Measurements from ENCODE around the gene NDUFS2. TPM values are rescaled to one million over a fixed set of nuclear protein-coding genes. Genes with fewer than 3 reads are reported as not detected.

NDUFS2 gene
- total RNA-seq, 2 experiments from 2014 or later = 62.9 to 72.1 TPM

DNA sequence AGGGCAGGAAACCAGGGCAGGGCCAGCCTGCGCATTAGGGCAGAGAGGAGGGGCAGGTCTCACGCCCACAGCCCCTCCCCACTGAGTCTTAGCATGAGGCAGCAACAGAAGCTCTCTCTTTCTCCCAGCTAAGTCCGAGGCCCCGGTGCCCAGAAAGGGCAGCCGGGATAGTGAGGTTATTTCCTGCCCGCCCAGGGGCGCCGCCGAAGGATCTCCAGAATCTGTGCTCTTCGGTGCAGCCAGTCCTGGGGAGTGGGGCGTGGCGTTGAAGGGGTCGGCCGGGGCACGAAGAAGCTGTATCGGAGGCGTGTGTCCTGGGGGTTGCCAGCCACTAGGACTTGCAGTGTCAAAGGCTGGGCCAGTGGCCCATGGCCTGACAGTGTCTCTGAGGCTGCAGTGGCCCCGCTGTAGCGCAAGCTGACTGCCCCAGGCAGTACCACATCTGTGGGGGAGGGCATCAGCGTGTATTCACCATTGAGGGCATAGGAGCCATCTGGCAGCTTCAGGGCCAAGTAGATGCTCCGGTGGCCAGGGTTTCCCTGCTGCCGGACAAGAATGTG is 11.1 kb upstream of the NDUFS2 start:
- Histone ChIP-seq H4K20me1 (ENCODE audit: insufficient read depth, low read length) (no peaks in the 10 kb centered on the region), H3K36me3 (ENCODE audit: insufficient read depth, low read length) (no peaks in the 10 kb centered on the region), H2AFZ (ENCODE audit: low read length) (no peak overlapping the region), H3K9me2 (ENCODE audit: insufficient read depth, low read length) (no peaks in the 10 kb centered on the region), H3K79me2 (ENCODE audit: insufficient read depth, low read depth, low read length) (no peaks in the 10 kb centered on the region), H3K27ac (ENCODE audit: low read depth, low read length, poor library complexity, severe bottlenecking) (no peak overlapping the region), H3K4me1 (ENCODE audit: insufficient read depth, low read length, poor library complexity, severe bottlenecking) (peaks cover 45% of the 10 kb centered on the region), H3K9me3 (ENCODE audit: low read length) (no peaks in the 10 kb centered on the region), H3K4me2 (ENCODE audit: low read length) (no peak overlapping the region), H3K4me3 (ENCODE audit: low read depth, low read length, poor library complexity, severe bottlenecking) (no peak overlapping the region)
- intact Hi-C loops (cut with micrococcal nuclease; ENCODE audit: unreplicated experiment) = loop anchor here (5.0 kb wide), 1 partner anchor 191 kb away; no protein-coding TSS in a partner anchor
- no peak for TF ChIP-seq EZH2phosphoT487 (IDR thresholded peaks at IDR 0.05; ENCODE audit: borderline replicate concordance, low read depth, low read length)
- TF ChIP-seq, protein P1, sequence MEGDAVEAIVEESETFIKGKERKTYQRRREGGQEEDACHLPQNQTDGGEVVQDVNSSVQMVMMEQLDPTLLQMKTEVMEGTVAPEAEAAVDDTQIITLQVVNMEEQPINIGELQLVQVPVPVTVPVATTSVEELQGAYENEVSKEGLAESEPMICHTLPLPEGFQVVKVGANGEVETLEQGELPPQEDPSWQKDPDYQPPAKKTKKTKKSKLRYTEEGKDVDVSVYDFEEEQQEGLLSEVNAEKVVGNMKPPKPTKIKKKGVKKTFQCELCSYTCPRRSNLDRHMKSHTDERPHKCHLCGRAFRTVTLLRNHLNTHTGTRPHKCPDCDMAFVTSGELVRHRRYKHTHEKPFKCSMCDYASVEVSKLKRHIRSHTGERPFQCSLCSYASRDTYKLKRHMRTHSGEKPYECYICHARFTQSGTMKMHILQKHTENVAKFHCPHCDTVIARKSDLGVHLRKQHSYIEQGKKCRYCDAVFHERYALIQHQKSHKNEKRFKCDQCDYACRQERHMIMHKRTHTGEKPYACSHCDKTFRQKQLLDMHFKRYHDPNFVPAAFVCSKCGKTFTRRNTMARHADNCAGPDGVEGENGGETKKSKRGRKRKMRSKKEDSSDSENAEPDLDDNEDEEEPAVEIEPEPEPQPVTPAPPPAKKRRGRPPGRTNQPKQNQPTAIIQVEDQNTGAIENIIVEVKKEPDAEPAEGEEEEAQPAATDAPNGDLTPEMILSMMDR (conservative IDR thresholded peaks at IDR 0.05; ENCODE audit: low read length) = no peak
- BruUV-seq (replicated peaks) = no TSS peak
- DNase-seq (ENCODE audit: low spot score) = no peak
- CTCF ChIA-PET (ENCODE audit: unreplicated experiment) = interaction anchor here (1.2 to 1.9 kb wide), 3 partner anchors 9 to 35 kb away, joined by 5 to 10 read pairs (median 7); partner anchors contain the start of genes NDUFS2 and TOMM40L
- POLR2A ChIA-PET = interaction anchor here (1.0 to 2.2 kb wide), 5 partner anchors 8 to 35 kb away, joined by 3 to 5 read pairs (median 5); partner anchors contain the start of genes B4GALT3 and TOMM40L

DNA sequence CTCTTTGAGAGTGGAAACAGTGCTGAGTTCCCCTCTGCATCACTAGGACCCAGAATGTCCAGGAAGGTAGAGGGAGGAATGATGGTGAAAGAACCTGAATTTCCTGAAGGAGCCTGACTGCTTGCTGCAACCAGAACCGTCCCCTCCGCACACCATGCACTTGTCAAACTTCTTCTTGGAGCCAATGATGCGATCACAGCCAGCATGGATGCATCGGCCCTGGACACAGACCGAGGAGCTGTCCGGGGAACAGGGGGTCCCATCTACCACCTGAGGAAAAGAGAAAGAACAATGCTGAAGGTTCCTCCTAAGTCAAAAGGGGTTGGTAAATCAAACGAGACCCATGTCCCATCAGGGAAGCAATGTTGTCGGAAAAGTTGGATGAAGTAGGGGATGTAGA is 10.2 kb upstream of the NDUFS2 start:
- ChIA-PET CTCF (ENCODE audit: unreplicated experiment) (interaction anchor here (1.0 to 1.9 kb wide), 5 partner anchors 10 to 190 kb away, joined by 3 to 10 read pairs (median 5); partner anchors contain the start of genes NDUFS2 and TOMM40L), POLR2A (interaction anchor here (0.5 to 2.2 kb wide), 9 partner anchors 9 to 193 kb away, joined by 3 to 5 read pairs (median 4); partner anchors contain the start of genes B4GALT3 and TOMM40L)
- H3K9me3 ChIP-seq (ENCODE audit: low read length) = no peaks in the 10 kb centered on the region
- H3K4me2 ChIP-seq (ENCODE audit: low read length) = no peak overlapping the region
- intact Hi-C loops (cut with micrococcal nuclease; ENCODE audit: unreplicated experiment) = loop anchor here (1.0 to 5.0 kb wide), 3 partner anchors 33 to 190 kb away; no protein-coding TSS in a partner anchor
- H2AFZ ChIP-seq (ENCODE audit: low read length) = peak overlapping the region; percentile 70; the same call in 1 of the 2 replicates
- H3K4me3 ChIP-seq (ENCODE audit: low read depth, low read length, poor library complexity, severe bottlenecking) = no peak overlapping the region
- peaks cover 36% of the 10 kb centered on the region for H3K4me1 ChIP-seq (ENCODE audit: insufficient read depth, low read length, poor library complexity, severe bottlenecking)
- no peaks in the 10 kb centered on the region for H3K36me3 ChIP-seq (ENCODE audit: insufficient read depth, low read length)
- H4K20me1 ChIP-seq (ENCODE audit: insufficient read depth, low read length) = no peaks in the 10 kb centered on the region
- no peak for DNase-seq (ENCODE audit: low spot score)
- no peaks in the 10 kb centered on the region for H3K79me2 ChIP-seq (ENCODE audit: insufficient read depth, low read depth, low read length)
- H3K27ac ChIP-seq (ENCODE audit: low read depth, low read length, poor library complexity, severe bottlenecking) = no peak overlapping the region
- no peaks in the 10 kb centered on the region for H3K9me2 ChIP-seq (ENCODE audit: insufficient read depth, low read length)
- no TSS peak for BruUV-seq (replicated peaks)
- no peak for TF ChIP-seq EZH2phosphoT487 (IDR thresholded peaks at IDR 0.05; ENCODE audit: borderline replicate concordance, low read depth, low read length)
- TF ChIP-seq, protein P1 (conservative IDR thresholded peaks at IDR 0.05; ENCODE audit: low read length) = no peak

Measured in OCI-LY7 (cell line).